T-helper 1 cell treated with Interleukin-12 subunit alpha and Interleukin-12 subunit beta and Interleukin-4 antibody, amounts not matched to agents 30 μg/mL and 1 μg/mL, for 36 hours (primary cell): ENCODE measurements around the gene PYCR2.
A peak's percentile ranks its signal among the peaks of the same experiment; 100 is the strongest.

Experiments used
- H3K27ac Mint-ChIP-seq: one replicate; pipeline ENCODE4 v1.8.0; 2021; ENCODE audit warnings: mild to moderate bottlenecking, mixed read lengths
- H3K27me3 Mint-ChIP-seq: one replicate; pipeline ENCODE4 v1.8.0; 2021; ENCODE audit warnings: low read depth, mixed read lengths
- H3K36me3 Mint-ChIP-seq: one replicate; pipeline ENCODE4 v1.8.0; 2021; ENCODE audit warnings: low read depth, mixed read lengths
- H3K4me1 Mint-ChIP-seq: one replicate; pipeline ENCODE4 v1.8.0; 2021; ENCODE audit warnings: low read depth, mixed read lengths
- H3K4me3 Mint-ChIP-seq: one replicate; pipeline ENCODE4 v1.8.0; 2021; ENCODE audit warnings: mild to moderate bottlenecking, moderate library complexity, mixed read lengths
- H3K9me3 Mint-ChIP-seq: one replicate; pipeline ENCODE4 v1.8.0; 2021; ENCODE audit warnings: mixed read lengths

PYCR2 gene

DNA sequence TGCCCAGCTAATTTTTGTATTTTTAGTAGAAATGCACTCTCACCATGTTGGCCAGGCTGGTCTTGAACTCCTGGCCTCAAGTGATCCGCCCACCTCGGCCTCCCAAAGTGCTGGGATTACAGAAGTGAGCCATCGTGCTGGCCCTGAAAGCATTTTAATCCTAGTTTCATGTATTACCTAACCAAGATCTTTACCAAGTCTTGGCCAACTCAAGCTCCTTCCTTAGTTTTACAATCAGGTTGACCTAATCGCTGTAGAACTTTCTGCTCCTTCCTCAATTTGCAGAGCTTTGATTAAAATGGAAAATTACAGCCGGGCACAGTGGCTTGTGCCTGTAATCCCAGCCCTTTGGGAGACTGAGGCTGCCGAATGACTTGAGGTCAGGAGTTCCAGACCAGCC is 38.7 kb downstream of the PYCR2 start:
- peaks cover 17% of the 10 kb centered on the region for H3K4me1 Mint-ChIP-seq
- no peak overlapping the region for H3K27ac Mint-ChIP-seq

DNA sequence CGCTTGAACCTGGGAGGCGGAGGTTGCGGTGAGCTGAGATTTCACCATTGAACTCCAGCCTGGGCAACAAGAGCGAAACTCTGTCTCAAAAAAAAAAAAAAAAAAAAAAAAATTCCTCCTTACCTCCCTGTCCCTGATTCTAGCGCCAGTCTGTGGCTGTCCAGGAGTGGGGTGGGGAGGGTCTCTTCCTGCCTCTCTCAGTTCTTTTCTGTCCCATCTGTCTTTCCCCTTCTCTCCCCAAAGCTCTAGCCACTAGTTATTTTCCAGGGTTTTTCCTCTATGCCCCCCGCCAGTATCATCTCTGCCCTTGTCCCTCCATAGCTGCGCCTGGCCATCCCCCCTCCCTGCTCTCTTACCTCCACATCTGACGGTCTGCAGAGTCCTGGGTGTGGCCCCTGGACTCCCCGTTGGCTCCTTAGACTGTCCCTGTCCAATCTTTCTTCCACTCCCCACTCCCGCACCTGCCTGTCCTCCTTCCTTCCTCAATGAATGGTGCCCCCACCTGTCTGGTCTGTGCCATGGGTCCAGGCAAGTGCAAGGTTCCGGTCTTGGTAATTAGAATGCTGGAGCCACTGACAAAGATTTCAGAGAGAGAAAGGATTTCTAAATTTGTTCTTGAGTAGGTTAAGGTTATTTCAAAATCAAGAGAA is 40.3 kb downstream of the PYCR2 start:
- peaks cover 27% of the 10 kb centered on the region for H3K27me3 Mint-ChIP-seq
- H3K4me1 Mint-ChIP-seq: peaks cover 33% of the 10 kb centered on the region
- peak overlapping the region; percentile 89 for H3K4me3 Mint-ChIP-seq
- H3K36me3 Mint-ChIP-seq: peaks cover 9% of the 10 kb centered on the region
- peak overlapping the region; percentile 8 for H3K27ac Mint-ChIP-seq
- H3K9me3 Mint-ChIP-seq: no peaks in the 10 kb centered on the region

More for the DNA sequence above, 38.7 kb downstream of the PYCR2 start:
- Mint-ChIP-seq H3K36me3 (peaks cover 2% of the 10 kb centered on the region), H3K27me3 (peaks cover 35% of the 10 kb centered on the region), H3K4me3 (no peak overlapping the region), H3K9me3 (no peaks in the 10 kb centered on the region)

DNA sequence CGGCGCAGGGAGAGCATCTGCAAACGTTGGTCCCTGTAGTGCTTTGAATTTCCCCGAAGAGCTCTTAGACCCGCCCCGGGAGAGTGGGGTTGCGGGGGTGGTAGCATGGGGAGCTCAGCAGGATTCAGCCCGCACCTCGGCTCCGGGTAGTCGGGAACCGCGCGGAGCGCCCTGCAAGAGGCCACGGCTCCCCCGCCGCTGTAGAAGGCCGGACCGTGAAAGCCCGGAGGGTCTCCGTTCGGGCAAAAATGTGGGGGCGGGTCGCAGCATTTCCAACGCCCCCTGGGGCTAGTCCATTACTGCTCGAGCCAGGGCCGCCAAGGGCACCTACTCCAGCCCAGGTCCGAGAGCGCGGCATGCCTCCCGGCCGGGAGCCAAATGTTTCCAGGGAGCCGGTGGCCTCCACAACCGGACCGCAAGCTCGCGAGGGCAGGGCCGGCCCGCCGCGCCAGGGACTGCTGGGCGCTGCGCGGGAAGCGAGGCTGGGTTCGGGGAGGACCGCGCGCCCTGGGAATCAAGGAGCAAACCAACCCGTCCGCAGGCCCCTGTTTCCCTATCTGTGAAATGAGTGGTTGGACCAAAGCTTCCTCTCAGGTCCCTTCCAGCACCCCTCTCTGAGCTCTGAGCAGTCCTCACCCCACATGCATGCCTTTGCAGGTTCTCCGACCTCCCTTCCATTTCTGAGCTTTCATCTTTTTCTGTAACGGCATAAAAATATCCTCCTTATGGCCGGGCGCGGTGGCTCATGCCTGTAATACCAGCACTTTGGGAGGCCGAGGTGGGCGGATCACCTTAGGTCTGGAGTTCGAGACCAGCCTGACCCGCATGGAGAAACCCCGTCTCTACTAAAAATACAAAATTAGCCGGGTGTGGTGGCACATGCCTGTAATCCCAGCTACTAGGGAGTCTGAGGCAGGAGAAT is 41.1 kb downstream of the PYCR2 start:
- Mint-ChIP-seq H3K27me3 (peaks cover 22% of the 10 kb centered on the region), H3K4me1 (peaks cover 36% of the 10 kb centered on the region), H3K9me3 (no peaks in the 10 kb centered on the region), H3K36me3 (peaks cover 12% of the 10 kb centered on the region), H3K27ac (peak overlapping the region; percentile 65), H3K4me3 (peak overlapping the region; percentile 89)

DNA sequence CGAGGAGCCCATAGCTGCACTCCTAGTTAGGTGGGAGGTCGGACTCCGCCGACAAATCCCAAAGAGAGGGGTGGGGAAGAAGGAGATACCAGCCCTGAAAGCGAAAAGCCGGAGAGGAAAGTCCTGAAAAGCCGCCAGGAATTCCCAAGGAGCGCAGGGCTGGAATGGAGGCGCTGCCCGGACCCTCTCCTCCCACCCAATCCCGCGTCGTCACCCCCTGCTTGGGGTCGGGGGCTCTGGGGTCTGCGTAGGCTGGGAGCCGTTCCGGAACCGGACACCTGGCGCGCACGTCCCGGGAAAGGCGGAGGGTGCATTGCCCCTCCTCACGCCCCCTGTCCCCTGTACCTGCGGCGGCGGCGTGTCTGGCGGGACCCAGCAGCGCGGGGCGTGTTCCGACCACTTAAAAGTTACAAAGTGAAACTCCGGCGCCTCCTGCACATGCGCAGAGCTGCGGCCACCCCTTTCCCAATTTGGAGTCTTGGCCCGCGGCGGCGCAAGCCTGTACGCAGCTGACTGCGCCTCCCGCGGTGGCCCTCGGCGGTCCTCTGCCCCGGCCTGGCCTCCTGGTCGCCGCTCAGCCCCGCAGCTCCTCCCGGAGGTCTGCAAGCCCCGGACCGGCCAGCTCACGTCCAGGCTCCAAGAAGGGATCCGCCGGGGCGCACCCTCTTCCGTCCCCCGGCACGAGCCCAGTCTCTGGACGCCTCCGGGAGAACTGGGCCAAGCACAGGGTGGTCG is 41.9 kb downstream of the PYCR2 start, which contains the start of gene TMEM63A:
TSS of gene TMEM63A (minus strand) at position 422 of the 735 bp plus-strand sequence. CDS start 4,800 bp downstream, outside the sequence.
- peaks cover 44% of the 10 kb centered on the region for H3K4me1 Mint-ChIP-seq
- peak within 1 kb of the TSS; percentile 89 for H3K4me3 Mint-ChIP-seq

DNA sequence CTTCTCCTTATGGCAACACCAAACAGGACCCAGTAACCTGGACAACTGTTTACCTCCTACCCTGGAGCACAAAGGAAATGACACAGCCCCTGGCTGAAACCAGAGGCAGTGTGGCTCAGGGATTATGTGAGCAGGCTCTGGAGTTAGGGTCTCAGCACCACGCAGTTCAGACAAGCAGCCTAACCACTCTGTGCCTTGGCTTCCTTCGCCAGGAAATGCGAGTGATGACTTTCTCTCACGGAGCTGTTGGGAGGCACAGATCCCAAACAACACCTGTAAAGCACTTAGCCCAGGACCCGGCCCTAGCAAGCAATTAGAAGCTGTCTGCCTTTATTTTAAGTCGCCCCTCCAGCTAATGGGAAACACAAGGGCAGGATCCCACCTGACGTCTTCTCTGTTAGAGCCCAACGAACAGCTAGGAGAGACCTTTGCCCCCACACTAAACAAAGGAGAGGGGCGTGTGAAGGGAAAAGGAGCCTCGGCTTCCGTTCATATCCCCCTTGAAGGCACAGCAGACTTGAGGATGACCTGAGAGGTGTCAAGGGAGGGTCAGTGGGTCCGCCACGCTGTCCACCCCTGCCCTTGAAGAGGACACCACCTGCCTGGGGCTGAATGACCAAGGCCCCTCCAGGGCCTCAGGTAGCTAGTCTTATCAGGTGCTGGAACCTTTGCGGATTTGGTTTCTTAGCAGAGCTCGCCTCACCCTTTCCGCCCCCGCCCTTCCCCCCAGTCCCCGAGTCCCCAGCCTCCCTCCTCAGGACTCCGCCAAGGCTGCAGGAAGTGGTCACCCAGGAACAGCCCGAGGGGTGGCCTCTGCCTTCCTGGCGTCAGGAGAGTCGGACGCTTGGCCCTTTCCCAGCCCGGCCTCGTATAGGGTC is 42.7 kb downstream of the PYCR2 start:
- Mint-ChIP-seq H3K36me3 (peaks cover 24% of the 10 kb centered on the region), H3K4me1 (peaks cover 47% of the 10 kb centered on the region)

More for the DNA sequence above, 41.9 kb downstream of the PYCR2 start, which contains the start of gene TMEM63A:
- H3K9me3 Mint-ChIP-seq: no peaks in the 10 kb centered on the region
- peaks cover 21% of the 10 kb centered on the region for H3K36me3 Mint-ChIP-seq
- H3K27me3 Mint-ChIP-seq: peaks cover 21% of the 10 kb centered on the region
- peak within 1 kb of the TSS; percentile 83 for H3K27ac Mint-ChIP-seq

DNA sequence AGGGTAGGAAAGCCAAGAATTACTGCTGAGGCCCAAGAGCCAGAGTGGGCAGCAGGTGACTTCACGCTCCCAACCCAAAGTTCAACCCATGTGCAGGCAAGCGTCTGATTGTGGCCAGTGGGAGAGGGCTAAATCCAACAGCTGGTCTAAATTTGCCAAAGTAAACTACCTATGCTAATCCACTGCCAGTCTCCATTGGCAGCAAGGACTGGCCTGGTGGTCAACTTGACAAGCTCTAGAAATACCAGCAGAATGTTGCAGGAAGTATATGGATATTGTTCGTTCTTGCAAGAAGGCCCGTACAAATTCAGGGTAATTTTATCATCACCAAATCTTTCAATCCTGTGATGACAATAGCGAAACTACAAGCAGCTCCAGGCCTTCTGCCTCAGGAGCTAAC is 43.4 kb downstream of the PYCR2 start:
- H3K4me1 Mint-ChIP-seq: peaks cover 51% of the 10 kb centered on the region
- peak overlapping the region; percentile 87 for H3K4me3 Mint-ChIP-seq
- H3K36me3 Mint-ChIP-seq: peaks cover 24% of the 10 kb centered on the region
- no peaks in the 10 kb centered on the region for H3K9me3 Mint-ChIP-seq
- H3K27me3 Mint-ChIP-seq: peaks cover 14% of the 10 kb centered on the region
- H3K27ac Mint-ChIP-seq: peak overlapping the region; percentile 71

More for the DNA sequence above, 42.7 kb downstream of the PYCR2 start:
- H3K27me3 Mint-ChIP-seq: peaks cover 16% of the 10 kb centered on the region
- no peaks in the 10 kb centered on the region for H3K9me3 Mint-ChIP-seq
- peak overlapping the region; percentile 83 for H3K27ac Mint-ChIP-seq
- H3K4me3 Mint-ChIP-seq: peak overlapping the region; percentile 87

DNA sequence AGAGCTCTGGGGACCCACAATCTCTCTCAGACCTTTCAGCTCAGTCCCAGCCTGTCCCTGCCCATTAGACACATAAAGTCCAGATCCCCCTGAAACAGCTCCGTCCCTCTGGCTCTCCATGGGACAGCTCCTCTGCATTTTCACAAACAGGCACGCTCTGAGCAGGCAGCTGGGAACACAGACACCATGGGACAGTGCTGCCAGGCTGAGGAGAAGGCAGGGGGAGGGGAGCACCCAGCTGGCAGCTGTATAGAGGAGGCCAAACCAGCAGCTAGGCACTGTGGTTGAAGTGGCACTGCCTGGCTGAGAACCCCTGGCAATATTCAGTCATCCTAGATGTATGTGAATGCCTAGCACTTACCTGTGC is 43.8 kb downstream of the PYCR2 start:
- peaks cover 25% of the 10 kb centered on the region for H3K36me3 Mint-ChIP-seq
- no peak overlapping the region for H3K27ac Mint-ChIP-seq
- peak overlapping the region; percentile 87 for H3K4me3 Mint-ChIP-seq
- H3K27me3 Mint-ChIP-seq: peaks cover 14% of the 10 kb centered on the region
- no peaks in the 10 kb centered on the region for H3K9me3 Mint-ChIP-seq
- H3K4me1 Mint-ChIP-seq: peaks cover 56% of the 10 kb centered on the region

DNA sequence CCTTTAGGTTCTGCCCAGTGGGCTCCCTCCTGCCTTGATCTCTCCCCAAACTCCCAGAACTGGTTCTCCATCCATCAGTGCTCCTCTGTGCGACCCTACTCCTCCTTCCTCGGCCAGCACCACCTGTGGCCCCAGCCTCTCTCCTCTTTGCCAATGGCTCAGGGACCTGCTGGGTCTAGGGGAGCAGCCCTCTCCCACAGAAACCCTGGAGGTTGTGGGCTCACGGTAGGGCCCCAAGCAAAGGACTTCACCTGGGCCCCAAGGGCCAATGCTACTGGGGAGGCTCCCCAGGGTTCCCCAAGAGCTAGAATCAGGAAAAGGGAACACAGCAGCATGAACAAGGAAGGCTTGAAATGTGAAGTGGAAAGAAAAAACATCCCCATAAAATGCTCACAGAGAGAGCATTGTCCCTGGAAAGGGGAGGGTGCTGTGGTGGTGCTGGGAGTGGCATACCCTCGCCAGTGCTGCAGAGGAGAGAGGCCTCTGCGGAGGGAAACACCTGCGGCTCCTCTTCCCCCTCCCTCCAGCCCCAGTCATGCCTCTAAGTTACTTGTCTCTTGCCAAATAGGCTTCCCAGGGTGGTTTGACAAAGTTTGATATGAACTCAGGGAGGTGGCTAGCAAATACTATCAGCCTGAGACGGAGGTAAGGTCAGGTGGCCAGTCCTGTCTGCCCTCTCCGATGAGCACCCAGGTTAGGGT is 44.4 kb downstream of the PYCR2 start:
- H3K4me3 Mint-ChIP-seq: peak overlapping the region; percentile 87
- peaks cover 56% of the 10 kb centered on the region for H3K4me1 Mint-ChIP-seq
- peaks cover 14% of the 10 kb centered on the region for H3K27me3 Mint-ChIP-seq
- no peaks in the 10 kb centered on the region for H3K9me3 Mint-ChIP-seq
- peak overlapping the region; percentile 45 for H3K27ac Mint-ChIP-seq
- peaks cover 30% of the 10 kb centered on the region for H3K36me3 Mint-ChIP-seq

DNA sequence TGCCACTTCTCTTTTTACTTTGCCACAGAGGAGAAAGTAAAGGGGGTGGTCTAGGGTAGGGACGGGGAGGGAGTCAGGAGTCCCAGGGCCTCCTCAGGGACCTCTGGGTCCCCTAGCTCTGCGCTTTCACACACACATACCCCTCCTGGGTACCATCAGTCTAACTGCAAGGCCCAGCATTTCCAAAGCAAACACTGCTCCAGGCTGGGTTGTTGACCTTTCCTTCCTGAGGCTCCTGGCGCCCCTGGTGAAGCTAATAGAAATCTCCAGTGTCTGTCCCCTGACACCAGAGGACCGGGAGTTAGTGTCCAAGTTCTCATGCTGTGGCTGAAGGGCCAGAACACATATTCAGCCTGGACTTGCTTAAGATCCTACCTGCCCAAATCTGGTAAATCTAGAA is 45.8 kb downstream of the PYCR2 start:
- H3K9me3 Mint-ChIP-seq: no peaks in the 10 kb centered on the region
- H3K27me3 Mint-ChIP-seq: peaks cover 3% of the 10 kb centered on the region
- H3K27ac Mint-ChIP-seq: no peak overlapping the region
- H3K4me3 Mint-ChIP-seq: no peak overlapping the region
- peaks cover 36% of the 10 kb centered on the region for H3K36me3 Mint-ChIP-seq
- H3K4me1 Mint-ChIP-seq: peaks cover 51% of the 10 kb centered on the region

DNA sequence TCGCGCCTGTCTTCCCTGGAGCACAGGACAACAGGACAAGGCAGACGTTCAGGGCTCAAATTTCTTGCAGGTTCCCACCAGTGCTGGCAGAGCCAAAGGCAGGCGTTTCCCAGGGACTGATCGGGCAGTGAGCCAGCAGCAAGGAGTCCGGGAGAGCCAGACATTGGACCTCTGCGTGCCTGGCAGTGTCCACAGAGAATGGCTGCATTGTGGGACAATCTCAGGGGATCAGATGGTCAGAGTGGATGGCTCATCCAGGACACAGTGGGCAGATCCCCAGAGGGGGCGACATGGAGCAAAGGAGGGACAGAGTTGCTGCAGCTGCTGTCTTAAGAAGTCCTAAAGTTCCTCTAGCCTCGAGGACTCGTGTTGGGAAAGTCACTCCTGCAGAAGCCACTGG is 46.5 kb downstream of the PYCR2 start:
- peaks cover 37% of the 10 kb centered on the region for H3K36me3 Mint-ChIP-seq
- no peak overlapping the region for H3K4me3 Mint-ChIP-seq
- H3K4me1 Mint-ChIP-seq: peaks cover 48% of the 10 kb centered on the region
- no peaks in the 10 kb centered on the region for H3K27me3 Mint-ChIP-seq
- H3K9me3 Mint-ChIP-seq: no peaks in the 10 kb centered on the region
- peak overlapping the region; percentile 74 for H3K27ac Mint-ChIP-seq

DNA sequence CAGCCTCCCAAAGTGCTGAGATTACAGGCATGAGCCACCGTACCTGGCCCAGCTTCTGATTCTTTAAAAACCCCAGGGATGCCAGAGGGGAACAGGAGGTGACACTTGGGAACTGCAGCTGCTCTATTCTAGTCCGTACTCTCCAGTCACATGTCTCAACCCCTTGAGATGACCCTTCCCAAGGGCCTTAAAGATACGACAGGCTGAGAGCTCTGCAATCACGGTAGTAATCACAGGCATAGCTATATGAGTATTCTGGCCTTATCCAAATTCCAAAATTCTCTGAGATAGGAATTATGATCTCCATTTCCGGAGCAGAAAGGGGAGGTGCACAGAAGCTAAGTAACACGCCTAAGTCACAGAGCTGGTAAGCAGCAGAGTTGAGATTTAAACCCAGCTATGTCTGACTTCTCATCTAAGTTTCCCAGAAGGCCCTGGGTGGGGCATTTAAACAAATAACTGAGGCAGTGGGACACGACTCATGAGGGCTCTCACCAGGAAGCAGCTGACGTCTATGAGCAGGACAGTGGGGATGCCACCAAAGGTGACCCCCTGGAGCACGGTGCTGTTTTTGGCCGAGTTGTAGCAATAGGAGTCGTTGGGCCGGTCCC is 47.0 kb downstream of the PYCR2 start:
- Mint-ChIP-seq H3K4me3 (no peak overlapping the region), H3K4me1 (peaks cover 48% of the 10 kb centered on the region), H3K36me3 (peaks cover 38% of the 10 kb centered on the region), H3K27ac (no peak overlapping the region), H3K9me3 (no peaks in the 10 kb centered on the region), H3K27me3 (no peaks in the 10 kb centered on the region)

DNA sequence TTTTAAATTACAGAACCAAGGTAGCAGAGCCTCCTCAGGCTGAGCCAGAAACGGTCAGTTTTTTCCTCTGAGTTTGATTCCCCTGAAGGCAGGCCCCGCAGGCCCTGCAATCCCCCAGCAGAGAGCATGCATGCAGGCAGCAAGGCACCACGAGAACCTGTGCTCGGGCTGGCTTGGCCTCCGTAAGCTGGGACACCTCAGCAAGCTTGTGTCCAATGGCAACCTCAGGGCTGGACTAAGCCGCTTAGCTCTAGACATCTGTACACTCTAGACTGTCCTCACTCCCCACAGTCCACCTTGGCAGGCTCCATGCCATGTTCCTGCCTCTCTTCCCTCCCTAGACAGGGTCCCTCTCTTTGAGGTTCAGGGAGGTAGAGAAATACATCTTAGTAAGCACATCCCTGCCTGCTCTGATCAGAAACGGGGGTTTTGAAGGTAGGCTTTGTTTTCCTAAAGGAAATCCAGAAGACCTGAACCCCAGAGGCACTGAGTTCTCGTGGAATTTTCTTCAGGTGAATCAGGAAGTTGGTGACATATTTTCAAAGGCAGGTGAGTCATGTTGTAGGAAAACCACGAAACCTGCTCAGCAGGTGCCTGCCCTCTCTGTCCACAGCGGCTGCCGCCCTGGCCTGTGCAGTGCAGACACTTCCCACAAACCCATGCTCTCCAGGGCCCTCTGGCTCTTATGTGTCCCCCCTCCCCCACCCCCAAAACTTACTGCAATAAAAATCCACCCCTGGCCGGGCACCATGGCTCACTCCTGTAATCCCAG is 48.8 kb downstream of the PYCR2 start:
- no peak overlapping the region for H3K27ac Mint-ChIP-seq
- peaks cover 40% of the 10 kb centered on the region for H3K4me1 Mint-ChIP-seq
- no peaks in the 10 kb centered on the region for H3K9me3 Mint-ChIP-seq
- no peak overlapping the region for H3K4me3 Mint-ChIP-seq
- H3K27me3 Mint-ChIP-seq: no peaks in the 10 kb centered on the region
- H3K36me3 Mint-ChIP-seq: peaks cover 52% of the 10 kb centered on the region
